Tongue (tissue), 2 donors: ENCODE data around the gene KITLG. TPM values are rescaled to one million over a fixed set of nuclear protein-coding genes. Genes with fewer than 3 reads are reported as not detected.
"Not testable (repeated sequence)": the region's sequence is repeated elsewhere in the genome, so short reads cannot be mapped to it uniquely, and the experiment has no call there.

ENCODE experiments used
- DNase-seq: peaks from one replicate; pipeline ENCODE4 v3.0.0-alpha.2; 2015
- total RNA-seq: library from RNA; depleted of rRNA; stranded (reverse); fragments of >200 nt; gene quantifications from one replicate; pipeline ENCODE4 v1.2.3, GENCODE V29; 2014

Gene KITLG
- total RNA-seq, 1 donor from 2014 or later: 41.1 TPM

DNA sequence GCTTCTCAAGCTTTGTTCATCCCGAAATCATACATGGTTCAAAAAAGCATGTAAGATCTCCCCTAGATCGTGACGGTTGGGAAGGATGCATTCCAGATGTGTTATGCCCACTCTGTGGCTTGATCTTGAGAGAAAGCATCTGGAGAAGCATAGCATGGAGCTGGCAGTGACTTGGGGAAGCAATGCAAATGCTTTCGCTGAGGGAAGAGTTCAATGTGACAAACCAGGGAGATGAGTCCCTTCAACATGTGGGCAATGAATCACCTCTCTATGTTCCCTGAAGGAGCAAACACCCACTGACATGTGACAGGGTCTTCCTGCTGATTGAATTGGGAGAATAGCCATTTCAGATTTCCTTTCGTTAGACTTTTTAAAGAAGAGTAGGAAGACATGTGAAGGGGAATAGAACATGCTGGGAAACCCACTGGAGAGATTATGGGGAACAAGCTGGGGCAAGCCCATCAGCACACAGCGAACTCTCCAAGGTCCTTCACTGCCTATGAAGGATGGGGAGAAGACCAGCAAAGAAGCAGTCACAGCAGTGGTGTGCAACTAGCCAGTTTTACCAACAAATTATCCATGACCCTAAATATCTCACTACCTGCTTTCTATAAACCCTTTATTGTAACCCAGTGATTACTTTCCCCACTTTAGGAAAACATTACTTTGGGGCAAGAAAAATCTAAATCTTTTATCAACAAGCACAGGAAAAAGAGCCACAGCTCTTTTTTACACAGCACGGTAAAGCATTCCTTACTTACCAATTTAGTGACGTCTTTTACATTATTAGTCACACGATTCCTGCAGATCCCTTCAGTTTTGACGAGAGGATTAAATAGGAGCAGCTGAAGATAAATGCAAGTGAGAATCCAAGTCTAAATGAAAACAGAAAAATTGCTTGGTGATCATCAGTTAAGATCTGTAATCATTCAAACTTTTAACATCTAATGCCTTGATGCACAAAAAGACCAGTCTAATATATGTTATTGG lies 35.0 kb downstream of the KITLG start:
- DNase-seq: no peak

DNA sequence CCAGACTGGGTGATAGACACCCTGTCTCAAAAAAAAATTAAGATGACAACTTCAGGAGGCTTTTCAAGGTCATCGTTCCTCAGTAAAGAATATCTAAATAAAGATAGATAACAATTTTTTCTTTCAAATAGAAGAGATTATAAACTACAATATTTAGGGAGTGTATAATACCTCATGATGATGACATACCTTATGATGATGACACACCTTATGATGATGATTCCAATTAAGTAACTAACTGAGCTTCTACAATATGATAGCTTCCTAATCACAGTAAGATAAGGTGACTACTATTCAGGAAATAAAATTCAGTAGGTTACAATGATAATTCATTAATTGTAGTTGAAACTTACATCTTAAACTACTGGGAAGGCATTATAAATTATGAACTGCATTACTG lies 40.4 kb downstream of the KITLG start:
- no peak for DNase-seq

GRCh38 chr12:88538697-88539096 lies 41.6 kb downstream of the KITLG start:
- no peak for DNase-seq

DNA sequence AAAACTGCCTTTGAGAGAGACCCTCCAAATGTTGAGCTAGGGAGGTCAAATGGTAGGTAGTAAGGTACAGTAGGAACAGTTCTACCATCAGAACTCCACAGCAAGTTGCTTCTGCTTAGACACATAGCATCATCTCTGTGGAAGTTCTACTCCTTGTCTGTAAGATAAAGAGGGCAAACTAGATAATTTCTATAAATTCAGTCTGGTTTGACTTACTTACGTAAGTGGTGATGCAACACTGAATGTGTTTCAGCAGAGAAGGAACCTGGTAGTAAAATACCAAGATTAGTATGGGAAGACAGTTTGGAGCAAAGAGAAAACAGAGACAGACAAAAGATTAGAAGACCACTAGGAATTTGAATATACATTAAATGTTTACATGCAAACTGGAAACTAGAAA lies 42.0 kb downstream of the KITLG start:
- DNase-seq: no peak

- DNase-seq: no peak
Observed at GRCh38 chr12:88530868-88531267, 49.4 kb downstream of the KITLG start.

- no peak for DNase-seq
Observed at GRCh38 chr12:88529531-88530488, 50.5 kb downstream of the KITLG start.

DNA sequence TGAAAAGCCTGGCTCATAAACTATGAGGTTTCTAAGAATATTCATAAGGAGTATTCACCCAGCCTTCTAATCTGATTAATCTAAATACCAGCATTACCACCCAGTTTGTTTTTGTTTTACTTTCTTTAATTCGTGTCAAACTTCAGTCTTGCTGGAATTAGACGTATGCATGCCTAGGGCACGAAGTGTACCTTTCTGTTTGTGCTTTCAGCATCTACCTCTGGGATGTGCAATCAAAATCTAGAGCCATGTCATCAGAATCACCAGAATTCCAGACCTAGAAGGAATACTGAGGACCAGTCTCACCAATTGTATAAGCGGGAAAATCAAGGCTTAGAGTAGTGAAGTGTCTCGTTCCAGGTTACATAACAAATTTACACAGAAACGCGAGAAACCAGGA lies 57.3 kb downstream of the KITLG start:
- DNase-seq: no peak

DNA sequence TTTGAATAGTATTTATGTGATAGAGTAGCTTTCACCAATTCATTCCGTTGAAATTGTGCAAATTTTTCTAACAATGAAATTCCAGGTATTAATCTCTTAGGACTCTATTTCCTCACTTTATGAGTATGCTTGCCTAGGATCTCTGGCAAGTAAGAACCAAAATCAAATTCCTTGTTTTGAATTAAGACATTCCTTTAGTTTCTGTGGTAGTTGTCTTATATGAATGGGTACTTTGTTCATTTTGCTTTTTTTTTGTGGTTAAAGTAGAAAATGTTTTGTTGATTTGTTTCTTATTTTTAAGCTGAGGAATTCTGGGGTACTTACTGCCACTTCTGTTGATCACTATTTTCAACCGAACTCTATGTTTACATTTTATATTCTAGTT lies 59.8 kb downstream of the KITLG start:
- no peak for DNase-seq

- peak; percentile 3 for DNase-seq
Observed at GRCh38 chr12:88519802-88520435, 60.4 kb downstream of the KITLG start.

GRCh38 chr12:88518863-88519403 lies 61.3 kb downstream of the KITLG start:
- DNase-seq: no peak

- DNase-seq: no peak
Observed at GRCh38 chr12:88516811-88517210, 63.5 kb downstream of the KITLG start.

GRCh38 chr12:88510843-88511242 lies 69.4 kb downstream of the KITLG start:
- no peak for DNase-seq

GRCh38 chr12:88509851-88510250 lies 70.4 kb downstream of the KITLG start:
- DNase-seq: no peak

DNA sequence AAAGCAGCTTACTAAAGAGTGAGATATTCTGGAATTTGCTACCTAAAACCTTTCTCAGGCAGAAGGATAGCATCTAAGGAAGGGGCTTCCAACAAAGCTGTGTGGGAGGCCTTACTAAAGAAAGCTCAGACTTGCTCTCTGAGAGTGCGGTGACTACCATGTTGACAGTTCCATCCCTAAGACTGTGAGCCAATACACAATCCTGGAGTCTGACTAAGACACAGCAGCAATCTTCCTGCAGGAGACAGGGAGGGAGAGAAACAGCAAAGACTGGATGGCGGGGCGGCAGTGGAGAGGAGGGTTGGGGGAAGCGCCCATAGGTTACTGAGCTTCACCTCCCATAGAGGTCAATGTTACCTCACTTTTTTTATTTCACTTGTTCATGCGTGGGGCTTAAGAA lies 70.9 kb downstream of the KITLG start:
- no peak for DNase-seq

- not testable (repeated sequence) for DNase-seq
Observed at GRCh38 chr12:88507851-88508250, 72.4 kb downstream of the KITLG start.

DNA sequence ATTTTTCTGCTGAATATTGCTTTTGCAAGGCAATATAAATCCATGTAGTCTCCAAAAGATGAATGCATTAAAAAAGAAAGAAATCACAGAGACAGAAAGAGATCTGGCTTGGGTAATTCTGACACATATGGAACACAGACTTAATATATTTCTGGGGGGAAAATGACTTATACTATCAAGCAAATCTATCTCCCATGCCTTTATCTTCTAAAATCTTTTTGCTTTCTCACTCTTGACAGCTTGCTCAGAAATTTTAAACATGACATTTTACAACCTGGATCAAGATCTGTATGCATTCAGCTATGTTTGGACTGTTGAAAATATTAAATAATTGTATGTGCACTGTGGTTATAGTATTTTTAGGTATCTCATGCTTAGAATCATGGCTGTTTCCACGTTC lies 73.0 kb downstream of the KITLG start:
- no peak for DNase-seq

- DNase-seq: no peak
Observed at GRCh38 chr12:88505696-88506095, 74.6 kb downstream of the KITLG start.

DNA sequence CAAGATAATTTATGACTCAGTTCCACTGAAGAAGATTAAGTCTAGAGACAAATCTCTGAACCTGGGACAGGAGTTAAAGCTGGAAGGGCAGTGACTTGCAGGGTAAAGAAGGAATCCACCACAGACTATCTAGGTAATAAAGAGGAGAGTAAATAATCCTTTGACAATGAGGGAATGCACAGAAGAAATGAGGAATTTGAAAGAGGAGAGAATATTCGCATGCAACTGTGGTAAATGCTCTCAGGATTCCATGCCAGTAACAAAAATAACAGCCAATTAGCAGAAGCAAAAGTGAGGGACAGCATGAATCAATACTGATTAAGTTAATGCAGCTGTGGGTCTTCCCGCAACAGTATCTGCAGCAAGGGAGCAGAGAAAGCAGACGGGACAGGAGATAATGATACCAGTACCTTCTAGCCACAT lies 77.0 kb downstream of the KITLG start:
- no peak for DNase-seq

DNA sequence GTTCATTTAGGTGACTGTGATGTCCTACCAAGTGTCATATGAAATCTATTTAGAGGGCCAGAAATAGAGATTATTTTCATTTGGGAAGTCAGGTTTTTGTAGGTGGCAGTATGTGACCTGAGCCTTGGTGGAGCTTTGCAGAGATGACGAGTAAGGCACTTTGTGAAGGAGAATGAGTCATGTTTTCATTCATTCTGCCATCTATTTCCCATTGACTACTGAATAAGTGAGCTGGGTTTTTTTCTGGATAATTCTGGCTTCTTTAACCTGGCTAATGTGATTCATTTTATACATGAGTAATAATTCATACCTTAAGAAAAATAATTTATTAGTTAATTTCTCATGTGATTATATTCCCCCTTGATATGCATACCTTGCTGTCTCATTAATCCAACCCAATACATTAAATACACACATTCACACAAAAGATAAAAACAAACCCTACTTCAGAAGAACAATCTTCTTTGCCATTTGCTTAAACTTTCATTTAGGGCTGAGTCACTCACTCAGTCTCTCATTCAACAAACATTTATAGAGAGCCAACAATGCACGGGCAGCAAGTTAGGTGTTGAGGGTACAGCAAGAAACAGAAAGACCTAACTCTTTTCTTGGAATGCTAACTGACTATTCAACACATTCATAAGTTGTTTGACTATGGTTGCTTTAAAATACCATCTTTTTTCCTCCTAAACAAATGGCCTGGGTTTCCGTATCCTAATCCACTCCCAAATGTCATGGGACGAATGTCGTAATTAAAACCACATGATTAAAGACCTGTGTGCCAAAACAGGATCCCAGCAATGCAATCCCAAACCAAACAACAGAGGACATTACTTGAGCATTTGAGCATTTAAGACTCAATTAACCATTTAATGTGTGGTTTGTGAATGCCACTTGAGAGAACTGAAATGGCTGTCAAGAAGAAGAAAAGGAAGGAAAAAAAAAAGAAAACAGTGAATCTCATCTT lies 78.0 kb downstream of the KITLG start:
- DNase-seq: peak; percentile 11

DNA sequence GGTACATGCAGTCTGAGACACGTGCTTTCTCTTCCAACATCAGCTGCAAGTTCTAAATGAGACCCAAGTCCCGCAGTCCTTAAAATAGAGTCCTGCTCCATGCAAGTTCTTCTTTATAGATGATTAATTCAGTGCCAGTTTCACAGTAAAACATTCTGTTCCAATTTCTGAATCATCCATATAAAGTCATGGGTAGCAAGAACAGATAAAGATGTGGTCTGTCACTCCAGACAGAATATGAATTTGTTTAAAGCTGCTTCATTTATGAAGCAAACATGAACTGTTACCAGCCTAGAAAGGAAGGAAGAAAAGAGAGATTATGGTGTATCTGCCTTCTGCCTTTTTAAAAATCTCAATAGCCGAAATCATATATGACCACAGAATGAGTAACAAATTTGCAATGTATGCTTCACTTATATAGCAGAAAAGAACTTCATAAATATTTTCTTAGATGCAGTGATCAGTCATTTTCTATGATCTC lies 83.3 kb downstream of the KITLG start:
- no peak for DNase-seq

- DNase-seq: no peak
Observed at GRCh38 chr12:88496429-88496828, 83.8 kb downstream of the KITLG start.
